OCI-LY3 (cell line): ENCODE results near the gene MIP.

Source experiments
- H2AFZ ChIP-seq: fragments of 200-600, 300-600 bp; shearing (Covaris generic); 2 replicates; pipeline ENCODE4 v1.6.0; 2014; ENCODE audit warnings: antibody characterized with exemption, low read depth, low read length
- H3K27ac ChIP-seq: fragments of 200-600, 300-600 bp; sonication (generic); 2 replicates; pipeline ENCODE4 v1.5.1; 2014; ENCODE audit warnings: mild to moderate bottlenecking, low read length, moderate library complexity, mixed read lengths
- H3K27me3 ChIP-seq: fragments of 200-600, 300-600 bp; sonication (generic); 2 replicates; pipeline ENCODE4 v1.6.1; 2014; ENCODE audit warnings: low read depth, low read length, mixed read lengths
- H3K36me3 ChIP-seq: fragments of 200-600, 300-600 bp; sonication (generic); replicated peaks from 2 replicates; pipeline ENCODE3; 2014; ENCODE audit warnings: low read depth, low read length, mixed read lengths
- H3K4me1 ChIP-seq: fragments of 300-600, 200-600 bp; sonication (generic); 2 replicates; pipeline ENCODE4 v1.6.1; 2014; ENCODE audit warnings: low read length, mixed read lengths
- H3K4me2 ChIP-seq: fragments of 200-600, 300-600 bp; sonication (generic); 2 replicates; pipeline ENCODE4 v1.6.1; 2014; ENCODE audit warnings: low read length, mixed read lengths
- H3K4me3 ChIP-seq: fragments of 300-600, 200-600 bp; sonication (generic); 2 replicates; pipeline ENCODE4 v1.5.1; 2014; ENCODE audit warnings: antibody characterized with exemption, mild to moderate bottlenecking, low read length, moderate library complexity
- H3K79me2 ChIP-seq: fragments of 300-600, 200-600 bp; shearing (Covaris generic); 2 replicates; pipeline ENCODE4 v1.6.1; 2014; ENCODE audit warnings: mild to moderate bottlenecking, low read length, mixed read lengths
- H3K9ac ChIP-seq: fragments of 300-600, 200-600 bp; shearing (Covaris generic); 2 replicates; pipeline ENCODE4 v1.6.0; 2014; ENCODE audit warnings: mild to moderate bottlenecking, low read length, moderate library complexity
- H3K9me3 ChIP-seq: fragments of 200-600, 300-600 bp; shearing (Covaris generic); 2 replicates; pipeline ENCODE4 v1.6.1; 2014; ENCODE audit warnings: low read length, mixed read lengths; ENCODE audit not compliant: insufficient read depth
- H4K20me1 ChIP-seq: fragments of 200-600, 300-600 bp; sonication (generic); 2 replicates; pipeline ENCODE4 v1.6.1; 2016; ENCODE audit warnings: low read length, mixed read lengths; ENCODE audit not compliant: insufficient read depth
- CTCF ChIP-seq: fragments of 200-600, 300-600 bp; sonication (generic); IDR thresholded peaks from 2 replicates; pipeline ENCODE4 v1.5.1; 2014; ENCODE audit warnings: antibody characterized with exemption, low read length, low read depth
- EZH2phosphoT487 ChIP-seq: fragments of 200-600 bp; shearing (Covaris generic); IDR thresholded peaks from 2 replicates; pipeline ENCODE4 v1.6.1; 2018; ENCODE audit warnings: antibody characterized with exemption, mixed run types, low read depth

MIP gene

GRCh38 chr12:56484566-56484965 is 30.1 kb upstream of the MIP start:
- Histone ChIP-seq H2AFZ (no peak overlapping the region), H3K4me2 (no peak overlapping the region), H3K79me2 (no peaks in the 10 kb centered on the region), H3K27ac (no peak overlapping the region), H3K9ac (no peak overlapping the region), H3K4me1 (peaks cover 4% of the 10 kb centered on the region; the same call in 1 of the 2 replicates), H3K27me3 (no peaks in the 10 kb centered on the region), H3K4me3 (no peak overlapping the region), H3K9me3 (no peaks in the 10 kb centered on the region), H3K36me3 (no peaks in the 10 kb centered on the region), H4K20me1 (no peaks in the 10 kb centered on the region)
- TF ChIP-seq EZH2phosphoT487 = no peak

GRCh38 chr12:56479625-56480024 is 25.2 kb upstream of the MIP start:
- peaks cover 4% of the 10 kb centered on the region; the same call in 1 of the 2 replicates for H3K4me1 ChIP-seq
- H3K36me3 ChIP-seq = no peaks in the 10 kb centered on the region
- H3K4me3 ChIP-seq = no peak overlapping the region
- no peaks in the 10 kb centered on the region; the same call in 1 of the 2 replicates for H3K79me2 ChIP-seq
- H2AFZ ChIP-seq = no peak overlapping the region
- H3K27me3 ChIP-seq = no peaks in the 10 kb centered on the region
- no peak overlapping the region for H3K9ac ChIP-seq
- H3K4me2 ChIP-seq = no peak overlapping the region
- TF ChIP-seq EZH2phosphoT487 = no peak
- TF ChIP-seq CTCF = no peak
- no peak overlapping the region for H3K27ac ChIP-seq
- no peaks in the 10 kb centered on the region; the same call in 1 of the 2 replicates for H4K20me1 ChIP-seq
- H3K9me3 ChIP-seq = no peaks in the 10 kb centered on the region

- Histone ChIP-seq H3K9ac (no peak overlapping the region), H3K9me3 (no peaks in the 10 kb centered on the region), H3K36me3 (peaks cover 10% of the 10 kb centered on the region), H2AFZ (no peak overlapping the region), H4K20me1 (no peaks in the 10 kb centered on the region; the same call in 1 of the 2 replicates), H3K4me2 (no peak overlapping the region), H3K27ac (no peak overlapping the region), H3K4me3 (no peak overlapping the region), H3K27me3 (no peaks in the 10 kb centered on the region), H3K4me1 (peaks cover 4% of the 10 kb centered on the region; the same call in 1 of the 2 replicates), H3K79me2 (no peaks in the 10 kb centered on the region; the same call in 1 of the 2 replicates)
- no peak for TF ChIP-seq EZH2phosphoT487
- TF ChIP-seq CTCF = no peak
Observed at GRCh38 chr12:56477521-56478225, 23.2 kb upstream of the MIP start.

- H3K9ac ChIP-seq = no peak overlapping the region
- no peak overlapping the region for H3K4me3 ChIP-seq
- no peaks in the 10 kb centered on the region for H3K9me3 ChIP-seq
- H3K79me2 ChIP-seq = peaks cover 2% of the 10 kb centered on the region
- no peaks in the 10 kb centered on the region for H3K27me3 ChIP-seq
- H3K4me2 ChIP-seq = no peak overlapping the region
- peaks cover 13% of the 10 kb centered on the region for H3K36me3 ChIP-seq
- no peak overlapping the region for H2AFZ ChIP-seq
- no peak overlapping the region for H3K27ac ChIP-seq
- TF ChIP-seq CTCF (no peak), EZH2phosphoT487 (no peak)
- H4K20me1 ChIP-seq = no peaks in the 10 kb centered on the region; the same call in 1 of the 2 replicates
- H3K4me1 ChIP-seq = peaks cover 4% of the 10 kb centered on the region; the same call in 1 of the 2 replicates
Observed at GRCh38 chr12:56476972-56477432, 22.5 kb upstream of the MIP start.
